ENCODE results near the gene GMPR.
"Not testable (repeated sequence)": the region's sequence is repeated elsewhere in the genome, so short reads cannot be mapped to it uniquely, and the experiment has no call there.

- TF ChIP-seq, protein P1, sequence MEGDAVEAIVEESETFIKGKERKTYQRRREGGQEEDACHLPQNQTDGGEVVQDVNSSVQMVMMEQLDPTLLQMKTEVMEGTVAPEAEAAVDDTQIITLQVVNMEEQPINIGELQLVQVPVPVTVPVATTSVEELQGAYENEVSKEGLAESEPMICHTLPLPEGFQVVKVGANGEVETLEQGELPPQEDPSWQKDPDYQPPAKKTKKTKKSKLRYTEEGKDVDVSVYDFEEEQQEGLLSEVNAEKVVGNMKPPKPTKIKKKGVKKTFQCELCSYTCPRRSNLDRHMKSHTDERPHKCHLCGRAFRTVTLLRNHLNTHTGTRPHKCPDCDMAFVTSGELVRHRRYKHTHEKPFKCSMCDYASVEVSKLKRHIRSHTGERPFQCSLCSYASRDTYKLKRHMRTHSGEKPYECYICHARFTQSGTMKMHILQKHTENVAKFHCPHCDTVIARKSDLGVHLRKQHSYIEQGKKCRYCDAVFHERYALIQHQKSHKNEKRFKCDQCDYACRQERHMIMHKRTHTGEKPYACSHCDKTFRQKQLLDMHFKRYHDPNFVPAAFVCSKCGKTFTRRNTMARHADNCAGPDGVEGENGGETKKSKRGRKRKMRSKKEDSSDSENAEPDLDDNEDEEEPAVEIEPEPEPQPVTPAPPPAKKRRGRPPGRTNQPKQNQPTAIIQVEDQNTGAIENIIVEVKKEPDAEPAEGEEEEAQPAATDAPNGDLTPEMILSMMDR (IDR thresholded peaks at IDR 0.05) = not testable (repeated sequence)
- TF ChIP-seq POLR2A (IDR thresholded peaks at IDR 0.05) = not testable (repeated sequence)
Measured at GRCh38 chr6:16263464-16264099, 25.2 kb downstream of the GMPR start.

All from Peyer's patch (tissue), 4 donors.